ENCODE data around the gene CAB39L.

CAB39L gene

DNA sequence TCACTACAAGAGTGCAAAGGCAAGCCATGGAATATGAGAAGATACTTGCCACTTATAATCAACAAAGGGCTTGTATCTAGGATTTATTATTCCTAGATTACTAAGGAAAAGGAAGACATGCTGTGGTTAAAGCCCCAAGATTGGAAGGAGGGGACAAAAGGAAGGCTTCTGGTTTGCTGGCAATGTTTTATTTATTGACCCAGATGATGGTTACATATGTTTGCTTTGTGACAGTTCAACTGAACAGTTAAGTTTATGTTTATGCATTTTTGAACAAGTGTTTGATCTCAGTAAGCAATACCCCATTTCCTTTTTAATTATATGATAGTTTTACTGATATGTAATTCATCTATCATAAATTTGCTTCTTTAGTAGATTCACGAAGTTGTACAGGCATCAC is 155.9 kb downstream of the CAB39L start:
- DNase-seq (ENCODE audit: low spot score), result no peak

DNA sequence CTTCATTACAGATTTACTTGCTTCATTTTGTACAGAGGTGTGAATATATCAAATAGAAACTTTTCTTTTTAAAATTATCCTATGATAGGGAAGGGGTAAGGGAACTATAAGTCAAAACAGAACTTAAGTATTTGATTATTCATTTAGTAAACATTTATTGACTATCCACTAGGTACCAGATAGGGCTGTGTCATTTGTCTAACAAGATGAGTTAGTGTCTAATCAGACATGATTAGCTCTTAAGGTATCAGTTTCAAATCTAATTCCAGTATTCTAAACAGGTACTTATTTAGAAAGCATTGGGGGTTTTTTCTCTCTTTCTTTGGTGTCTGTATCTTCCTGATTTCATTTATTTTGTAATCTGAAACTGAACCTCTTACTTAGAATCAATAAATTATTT is 164.0 kb downstream of the CAB39L start:
- DNase-seq (ENCODE audit: low spot score), result no peak

- DNase-seq (ENCODE audit: low spot score), result no peak
These were observed 164.8 kb downstream of the CAB39L start for GRCh38 chr13:49279112-49279511.

GRCh38 chr13:49278211-49278610 is 165.7 kb downstream of the CAB39L start:
- no peak for DNase-seq (ENCODE audit: low spot score)

DNA sequence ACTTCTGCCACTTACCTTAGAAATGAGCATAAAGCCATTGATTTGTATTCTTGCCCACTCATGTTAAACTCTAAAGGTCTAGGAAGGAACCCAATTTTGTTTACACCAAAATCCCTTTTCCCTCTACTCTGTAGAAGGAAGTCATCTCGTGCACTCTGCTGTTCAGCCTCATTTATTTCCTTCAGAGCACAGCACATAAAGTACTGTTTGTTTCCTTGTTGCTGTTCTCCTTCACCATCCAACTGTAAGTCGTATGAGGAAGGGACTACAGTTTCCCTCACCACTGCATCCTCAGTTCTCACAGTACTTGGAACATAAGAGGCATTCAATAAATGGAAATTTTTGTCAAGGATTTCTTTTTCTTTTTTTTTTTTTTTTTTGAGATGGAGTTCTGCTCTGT is 171.6 kb downstream of the CAB39L start:
- no peak for DNase-seq (ENCODE audit: low spot score)

GRCh38 chr13:49271264-49271663 is 172.6 kb downstream of the CAB39L start:
- DNase-seq (ENCODE audit: low spot score), result no peak

DNA sequence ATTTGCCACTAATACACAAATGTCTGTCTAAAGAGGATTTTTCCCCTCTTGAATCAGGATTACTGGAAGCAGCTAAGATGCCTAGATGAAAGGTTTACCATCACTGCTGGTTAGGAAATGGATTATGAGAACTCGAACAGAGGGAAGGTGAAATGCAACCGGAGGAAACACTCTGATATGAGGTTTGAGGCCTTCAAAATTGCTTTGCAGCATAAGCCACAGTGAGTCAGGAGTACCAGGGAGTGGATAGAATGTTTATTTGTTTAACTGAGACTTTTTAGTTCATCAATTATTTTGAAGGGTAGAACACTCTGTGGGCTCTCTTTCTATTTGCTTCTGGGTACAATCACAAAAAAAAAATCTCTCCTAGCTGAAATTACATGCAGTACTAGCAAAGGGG is 178.0 kb downstream of the CAB39L start:
- no peak for DNase-seq (ENCODE audit: low spot score)

DNA sequence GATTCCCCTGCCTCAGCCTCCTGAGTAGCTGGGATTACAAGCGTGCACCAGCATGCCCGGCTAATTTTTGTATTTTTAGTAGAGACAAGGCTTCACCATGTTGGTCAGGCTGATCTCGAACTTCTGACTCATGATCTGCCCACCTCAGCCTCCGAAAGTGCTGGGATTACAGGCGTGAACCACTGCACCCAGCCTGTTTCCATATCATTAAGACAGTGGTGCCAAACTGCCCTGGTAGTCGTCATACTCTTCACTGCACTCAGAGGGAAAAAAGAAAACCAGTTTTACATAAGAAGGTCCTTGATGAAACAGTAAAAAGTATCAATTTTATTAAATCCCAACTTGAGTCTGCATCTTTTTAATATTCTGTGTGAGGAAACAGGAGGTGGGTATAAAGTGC is 181.2 kb downstream of the CAB39L start:
- no peak for DNase-seq (ENCODE audit: low spot score)

DNA sequence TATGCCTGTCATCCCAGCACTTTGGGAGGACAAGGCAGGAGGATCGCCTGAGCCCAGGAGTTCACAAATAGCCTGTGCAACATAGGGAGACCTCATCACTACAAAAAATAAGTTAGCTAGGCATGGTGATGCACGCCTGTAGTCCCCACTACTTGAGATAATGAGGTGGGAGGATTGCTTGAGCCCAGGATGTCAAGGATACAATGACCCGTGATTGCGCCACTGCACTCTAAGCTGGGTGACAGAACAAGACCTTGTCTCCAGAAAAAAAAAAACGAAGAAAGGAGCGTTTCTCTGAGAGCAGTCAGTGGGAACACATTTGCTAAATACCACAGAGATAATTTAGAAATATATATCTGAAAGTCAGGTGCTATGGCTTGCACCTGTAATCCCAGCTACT is 184.3 kb downstream of the CAB39L start:
- DNase-seq (ENCODE audit: low spot score), result no peak
